Daoy (cell line): ENCODE measurements around the gene GALNT2. TPM values are rescaled to one million over a fixed set of nuclear protein-coding genes. Genes with fewer than 3 reads are reported as not detected.

Experiments
- DNase-seq: peaks from one replicate; pipeline ENCODE4 v3.0.0-alpha.2; 2015; ENCODE audit warnings: low read depth
- total RNA-seq: library from RNA; depleted of rRNA; stranded (reverse); fragments of >200 nt; shearing (Covaris generic); gene quantifications from 2 replicates; pipeline ENCODE4 v1.2.3, GENCODE V29; 2014; rRNA removed

The GALNT2 gene
- total RNA-seq, result 58.4 and 63.1 TPM in 2 replicates

DNA sequence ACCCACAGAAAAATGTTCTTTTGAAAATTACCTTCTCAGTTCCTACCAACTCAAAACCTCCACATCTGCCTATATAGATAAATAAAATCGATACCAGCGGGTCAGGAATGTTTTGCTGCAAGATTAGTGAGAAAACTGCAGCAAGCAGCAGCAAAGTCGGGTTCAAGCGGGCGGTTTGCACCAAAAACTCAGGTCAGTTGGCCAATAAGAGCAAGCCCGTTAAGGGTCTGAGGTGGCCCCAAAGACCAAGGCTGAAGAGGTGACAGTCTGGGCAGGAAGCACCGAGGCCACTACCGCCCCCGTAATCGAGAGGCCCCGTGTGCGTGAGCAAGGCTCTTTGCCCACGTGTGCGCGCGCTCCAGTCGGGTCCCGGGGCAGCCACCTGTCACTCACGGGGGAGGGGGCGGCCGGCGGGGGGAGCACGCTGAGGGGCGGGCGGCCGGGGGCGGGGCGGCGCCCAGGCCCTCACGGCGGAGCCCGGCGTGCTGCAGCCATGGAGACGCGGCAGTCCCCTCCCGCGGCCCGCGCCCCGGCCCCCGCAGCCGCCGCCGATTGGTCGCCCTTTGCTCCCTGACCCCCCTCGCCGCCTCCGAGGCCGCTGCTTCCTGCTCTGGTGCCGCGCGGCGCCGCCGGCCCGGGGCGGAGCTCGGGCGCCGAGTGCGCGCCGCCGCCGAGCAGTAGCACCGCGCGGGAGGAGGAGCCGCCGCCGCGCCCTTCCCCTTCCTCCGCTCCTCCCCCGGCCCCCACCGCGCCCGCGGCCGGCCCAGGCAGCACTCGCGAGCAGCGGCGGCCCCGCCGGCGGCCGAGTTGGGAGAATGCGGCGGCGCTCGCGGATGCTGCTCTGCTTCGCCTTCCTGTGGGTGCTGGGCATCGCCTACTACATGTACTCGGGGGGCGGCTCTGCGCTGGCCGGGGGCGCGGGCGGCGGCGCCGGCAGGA is at the start of gene GALNT2:
Gene GALNT2 (plus strand): TSS at position 773 of the 939 bp plus-strand sequence. CDS start 43 bp downstream, at position 816.
- peak; percentile 96 for DNase-seq

- DNase-seq, result no peak
Observed at GRCh38 chr1:230020451-230020850, 46.6 kb upstream of the GALNT2 start.

DNA sequence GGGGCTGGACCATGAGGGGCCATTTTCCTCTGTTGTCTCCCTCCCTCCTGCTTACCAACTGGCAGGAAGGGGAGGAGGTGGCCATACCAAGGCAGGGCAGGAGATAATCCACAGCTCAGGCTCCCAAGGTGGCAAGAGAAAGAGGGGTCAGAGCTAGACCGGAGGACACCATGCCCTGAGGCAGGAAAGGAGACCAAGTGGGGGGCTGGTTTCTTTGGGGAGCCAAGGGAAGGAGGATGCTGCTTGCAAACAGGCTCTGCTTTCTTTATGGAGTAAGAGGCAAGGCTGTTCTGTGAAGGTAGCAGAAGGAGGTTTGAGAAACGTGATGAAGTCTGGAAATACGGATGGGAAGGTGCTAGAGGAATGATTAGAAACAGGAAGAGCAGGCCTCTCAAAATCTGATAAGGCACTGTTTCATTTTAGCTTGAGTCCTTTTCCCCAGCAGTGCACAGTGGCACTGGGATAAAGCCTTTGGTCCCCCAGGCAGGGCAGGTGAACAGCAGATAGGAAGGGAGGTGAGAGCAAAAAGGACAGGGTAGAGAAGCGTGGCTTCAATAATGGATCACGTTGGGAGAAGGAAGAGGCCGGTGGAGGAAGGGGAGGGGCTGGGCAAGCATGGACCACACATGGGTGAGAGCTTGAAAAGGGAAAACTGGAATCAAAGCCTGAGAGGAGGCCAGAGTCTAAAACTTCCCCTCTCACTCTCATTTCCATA is 44.2 kb upstream of the GALNT2 start:
- DNase-seq, result no peak

GRCh38 chr1:230025686-230026085 is 41.4 kb upstream of the GALNT2 start:
- DNase-seq, result no peak

GRCh38 chr1:230026139-230026538 is 40.9 kb upstream of the GALNT2 start:
- no peak for DNase-seq

GRCh38 chr1:230026572-230026971 is 40.5 kb upstream of the GALNT2 start:
- no peak for DNase-seq

DNA sequence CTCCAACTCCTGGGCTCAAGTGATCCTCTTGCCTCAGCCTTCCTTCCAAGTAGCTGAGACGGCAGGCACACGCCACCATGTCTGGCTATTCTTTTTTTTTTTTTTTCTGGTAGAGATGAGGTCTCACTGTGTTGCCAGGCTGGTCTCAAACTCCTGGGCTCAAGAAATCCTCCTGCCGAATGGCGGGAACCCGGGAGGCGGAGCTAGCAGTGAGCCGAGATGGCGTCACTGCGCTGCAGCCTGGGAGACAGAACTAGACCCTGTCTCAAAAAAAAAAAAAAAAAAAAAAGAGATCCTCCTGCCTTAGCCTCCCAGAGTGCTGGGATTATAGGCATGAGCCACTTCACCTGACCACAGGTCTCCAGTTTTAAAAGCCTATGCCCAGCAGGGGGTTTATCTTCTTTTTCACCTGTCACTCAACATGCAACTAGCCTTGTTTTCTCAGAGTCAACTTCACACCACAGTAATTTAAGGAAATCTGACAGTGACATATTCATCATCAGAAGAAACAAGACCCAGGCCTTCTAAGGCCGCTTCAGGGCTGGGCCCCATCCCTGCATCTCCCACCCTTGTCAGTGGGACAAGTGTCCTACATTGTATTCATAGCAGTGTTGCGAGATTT is 38.3 kb upstream of the GALNT2 start:
- no peak for DNase-seq

DNA sequence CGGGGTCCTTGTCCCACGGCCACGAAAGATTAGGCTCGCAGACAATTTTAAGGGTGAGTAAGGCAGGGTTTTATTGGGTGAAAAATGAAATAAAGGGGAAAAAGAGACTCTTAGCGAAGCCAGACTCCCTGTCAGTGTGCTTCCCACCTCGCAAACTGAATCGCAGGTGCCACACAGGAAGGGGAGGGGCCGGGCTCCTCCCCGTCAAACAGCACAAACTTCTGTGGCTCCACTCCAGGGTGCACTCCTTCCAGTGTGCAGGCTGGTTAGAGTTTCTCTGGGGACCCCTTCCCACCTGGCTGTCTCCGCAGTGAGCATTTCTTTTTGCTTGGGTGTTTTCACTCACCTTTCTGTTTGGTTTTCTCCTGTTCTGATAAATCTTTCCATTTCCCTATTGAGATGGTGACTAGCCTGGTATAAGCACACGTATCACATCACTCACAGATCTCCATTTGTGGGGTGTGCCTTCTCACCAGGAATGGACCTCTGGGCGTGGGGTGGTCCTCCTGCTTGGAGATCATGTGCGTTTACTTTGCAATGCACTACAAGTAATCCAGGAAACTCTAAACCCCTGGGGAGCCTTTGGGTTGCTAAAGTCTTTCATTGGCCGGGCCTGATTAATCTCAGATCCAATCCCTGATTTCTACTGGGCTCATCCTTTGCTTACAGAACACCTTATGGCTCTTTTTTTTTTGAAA is 37.6 kb upstream of the GALNT2 start:
- no peak for DNase-seq

DNA sequence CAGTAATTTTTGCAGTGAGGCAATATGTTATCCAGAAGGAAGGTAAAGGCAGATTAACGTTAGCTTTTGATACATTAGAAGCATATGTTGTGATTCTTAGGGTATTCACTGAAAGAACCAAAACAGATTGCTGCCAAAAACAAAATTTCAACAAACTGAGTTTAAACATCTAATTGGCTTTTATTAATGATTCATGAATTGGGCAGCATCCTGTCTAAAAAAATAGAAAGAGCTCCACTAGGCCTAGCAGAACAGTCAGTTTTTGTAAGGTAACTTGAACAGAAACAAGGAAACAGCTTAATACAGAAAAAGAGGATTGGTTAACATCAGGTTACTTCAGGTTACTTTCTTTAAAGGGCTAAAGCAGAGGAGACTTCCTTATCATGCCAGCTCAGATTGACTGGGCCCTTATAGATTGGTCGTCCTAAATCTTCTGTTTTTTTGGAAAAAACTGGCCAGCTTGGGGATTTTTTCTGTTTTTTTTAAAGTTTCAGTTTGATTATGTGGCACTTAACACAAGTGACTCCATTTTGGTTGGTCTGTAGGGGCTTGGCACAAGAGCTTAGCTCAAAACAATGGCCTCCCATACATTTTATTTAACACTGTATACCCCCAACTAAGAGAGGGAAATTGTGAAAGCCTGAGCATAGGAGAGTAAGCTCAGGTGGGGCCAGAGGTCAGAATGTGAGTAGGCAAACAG is 36.8 kb upstream of the GALNT2 start:
- DNase-seq, result no peak

DNA sequence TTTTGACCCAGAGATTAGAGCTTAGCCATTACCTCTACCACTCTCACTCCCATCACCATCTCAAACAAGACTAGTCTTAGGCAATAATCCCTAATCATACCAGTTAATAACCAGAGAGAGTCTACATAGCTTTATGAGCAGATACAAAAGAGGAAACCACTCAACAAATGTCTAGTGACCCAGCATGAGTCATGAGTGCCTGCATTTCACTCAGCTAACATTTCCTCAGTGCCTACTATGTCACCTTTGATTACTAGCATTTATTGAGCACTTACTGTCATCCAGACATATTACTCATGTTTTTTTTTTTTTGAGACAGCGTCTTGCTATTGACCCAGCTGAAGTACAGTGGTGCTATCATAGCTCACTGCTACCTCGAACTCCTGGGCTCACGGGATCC is 35.9 kb upstream of the GALNT2 start:
- peak; percentile 43 for DNase-seq

DNA sequence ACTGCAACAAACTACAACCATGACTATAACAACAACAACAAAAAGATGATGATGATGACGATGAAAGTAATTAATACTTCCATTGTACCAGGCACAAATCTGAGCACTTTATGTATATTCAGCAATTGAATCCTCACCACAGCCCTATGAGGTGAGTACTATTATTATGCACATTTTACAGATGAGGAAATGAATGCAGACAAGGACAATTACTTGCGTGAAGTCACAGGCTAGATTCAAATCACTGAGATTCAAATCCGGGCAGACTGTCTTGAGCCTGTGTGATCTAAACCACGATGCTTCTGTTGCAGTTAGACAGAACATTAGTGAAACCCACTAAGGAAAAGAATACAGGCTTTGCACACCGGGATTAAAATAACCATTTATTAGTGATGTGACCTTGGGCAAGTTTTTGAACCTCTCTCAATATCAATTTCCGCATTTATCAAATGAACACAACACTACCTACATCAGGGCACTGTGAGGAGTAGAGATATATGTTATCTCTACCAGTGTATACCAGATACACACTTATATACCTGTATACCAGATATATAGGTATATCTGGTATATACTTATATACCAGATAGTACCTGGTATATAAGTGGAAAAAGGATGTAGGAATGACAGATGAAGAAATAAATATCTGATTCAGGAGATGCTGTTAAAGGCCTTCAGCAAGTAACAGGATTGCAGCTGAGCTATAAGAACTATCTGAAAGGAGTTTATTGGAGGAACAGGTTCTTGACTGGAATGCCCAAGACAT is 34.3 kb upstream of the GALNT2 start:
- no peak for DNase-seq

GRCh38 chr1:230037261-230037660 is 29.8 kb upstream of the GALNT2 start:
- no peak for DNase-seq

DNA sequence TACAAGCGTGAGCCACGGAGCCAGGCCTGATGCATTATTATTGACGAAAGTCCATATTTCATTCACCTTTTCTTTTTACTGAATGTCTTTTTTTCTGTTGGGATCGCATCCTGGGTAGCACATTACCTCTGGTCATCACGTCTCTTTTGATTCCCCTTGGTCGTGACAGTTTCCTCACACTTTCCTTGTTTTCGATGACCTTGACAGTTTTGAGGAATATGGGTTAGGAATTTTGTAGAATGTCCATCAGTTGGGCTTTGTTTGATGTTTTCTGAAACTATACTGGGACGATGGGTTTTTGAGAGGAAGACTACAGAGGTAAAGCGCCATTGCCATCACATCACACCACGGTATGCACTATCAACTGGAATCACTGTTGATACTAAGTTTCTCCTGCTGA is 26.6 kb upstream of the GALNT2 start:
- no peak for DNase-seq

DNA sequence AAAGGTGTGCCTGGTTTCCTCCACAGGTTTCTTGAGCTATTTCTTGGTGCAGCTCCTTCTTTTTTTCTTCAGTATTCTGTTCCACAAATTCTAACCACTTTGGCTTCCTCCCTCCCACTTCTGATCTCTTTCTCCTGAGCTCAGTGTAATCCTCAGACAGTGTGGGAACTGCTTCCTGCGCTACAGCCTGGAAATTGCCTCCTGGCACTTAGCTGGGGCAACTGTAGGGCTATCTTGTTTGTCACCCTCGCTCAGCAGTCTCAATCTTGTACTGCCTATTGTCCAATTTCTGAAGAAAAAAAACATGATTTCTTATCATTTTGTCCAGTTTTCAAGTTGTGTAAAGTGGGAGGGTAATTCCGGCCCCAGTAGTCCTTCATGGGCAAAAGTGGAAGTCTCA is 24.0 kb upstream of the GALNT2 start:
- no peak for DNase-seq

GRCh38 chr1:230044729-230045128 is 22.3 kb upstream of the GALNT2 start:
- DNase-seq, result no peak

- peak; percentile 42 for DNase-seq
Observed at GRCh38 chr1:230047114-230047865, 19.7 kb upstream of the GALNT2 start.

- no peak for DNase-seq
Observed at GRCh38 chr1:230048322-230048721, 18.7 kb upstream of the GALNT2 start.

GRCh38 chr1:230048922-230049321 is 18.1 kb upstream of the GALNT2 start:
- no peak for DNase-seq

DNA sequence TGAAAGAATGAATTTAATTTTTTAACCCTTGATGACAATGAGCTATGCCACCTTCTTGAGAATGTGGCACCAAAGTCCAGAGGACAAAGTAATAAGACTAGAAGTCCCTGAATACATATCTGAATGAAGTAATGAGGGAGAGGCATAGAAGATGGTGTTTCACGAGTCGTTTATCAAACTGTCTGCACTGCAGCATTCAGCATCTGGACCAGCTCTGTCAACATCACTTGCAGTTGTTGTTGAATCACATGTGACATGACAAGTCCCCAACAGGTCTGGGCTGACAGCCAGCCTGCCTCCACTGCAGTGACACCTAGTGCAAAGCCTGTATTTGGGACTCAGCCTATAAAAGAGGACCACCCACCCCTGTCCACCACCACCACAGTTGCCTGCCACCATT is 17.3 kb upstream of the GALNT2 start:
- DNase-seq, result no peak
